GM18505 (cell line): ENCODE data around the gene ROR1.

Source experiments
- ATAC-seq: cut with Tn5 transposase; IDR thresholded peaks from one replicate; pipeline ENCODE4 v1.9.1; 2021; ENCODE audit not compliant: unreplicated experiment
- POLR2A ChIP-seq: IDR thresholded peaks from 4 replicates; pipeline ENCODE4 v1.6.1; 2011; ENCODE audit warnings: borderline replicate concordance; ENCODE audit not compliant: insufficient read depth, insufficient read length; ENCODE audit errors: extremely low read depth

Gene ROR1

DNA sequence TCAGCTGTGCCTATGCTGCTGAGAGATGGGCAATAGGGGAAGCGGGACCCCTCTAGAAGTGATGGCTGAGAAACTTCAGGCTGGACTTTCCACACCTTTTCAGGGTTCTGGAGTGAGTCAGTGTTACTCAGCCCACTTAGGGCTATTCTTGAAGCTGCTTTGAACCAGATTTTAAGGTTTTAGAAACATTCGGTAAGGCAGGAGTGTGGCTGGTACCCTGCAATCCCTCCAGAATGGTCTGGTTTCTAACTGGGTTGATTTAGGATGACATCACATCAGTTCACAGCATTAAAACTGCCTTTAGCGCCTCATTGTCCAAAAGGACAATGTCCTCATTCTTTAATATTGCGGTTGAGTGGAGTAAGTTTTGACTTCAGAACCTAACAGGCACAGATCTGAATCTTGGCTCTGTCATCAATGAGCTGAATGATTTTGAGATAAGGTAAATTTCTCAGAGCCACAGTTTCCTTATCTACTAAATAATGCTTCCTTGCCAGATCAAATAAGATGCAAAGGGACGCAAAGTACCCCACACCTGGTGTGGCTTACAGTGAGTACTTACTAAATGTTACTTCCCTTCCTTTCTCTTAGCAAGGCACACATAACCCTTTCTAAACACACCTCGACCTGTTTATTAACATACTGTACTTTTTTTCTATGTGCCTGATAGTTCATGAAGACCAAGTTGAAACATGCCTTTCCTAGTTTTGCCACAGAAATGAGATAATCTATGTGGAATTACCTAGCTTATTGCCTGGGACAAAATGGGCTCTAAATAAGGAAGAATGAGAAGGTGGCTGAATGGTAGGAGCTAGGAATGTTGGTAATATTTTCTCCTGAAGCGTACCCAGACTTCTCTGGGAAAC, 209.8 kb downstream of the ROR1 start:
- TF ChIP-seq POLR2A, result no peak
- ATAC-seq, result no peak

- no peak for TF ChIP-seq POLR2A
- no peak for ATAC-seq
Measured at GRCh38 chr1:63984257-63984929, 210.6 kb downstream of the ROR1 start.

- TF ChIP-seq POLR2A, result no peak
- no peak for ATAC-seq
Measured at GRCh38 chr1:63984930-63985290, 211.1 kb downstream of the ROR1 start.

GRCh38 chr1:63987014-63987627, 213.3 kb downstream of the ROR1 start:
- ATAC-seq, result no peak
- TF ChIP-seq POLR2A, result no peak

GRCh38 chr1:63987628-63988024, 213.8 kb downstream of the ROR1 start:
- TF ChIP-seq POLR2A, result no peak
- ATAC-seq, result no peak

- ATAC-seq, result no peak
- no peak for TF ChIP-seq POLR2A
Measured at GRCh38 chr1:63988941-63989340, 215.1 kb downstream of the ROR1 start.

- no peak for TF ChIP-seq POLR2A
Measured at GRCh38 chr1:63991685-63992084, 217.9 kb downstream of the ROR1 start.

DNA sequence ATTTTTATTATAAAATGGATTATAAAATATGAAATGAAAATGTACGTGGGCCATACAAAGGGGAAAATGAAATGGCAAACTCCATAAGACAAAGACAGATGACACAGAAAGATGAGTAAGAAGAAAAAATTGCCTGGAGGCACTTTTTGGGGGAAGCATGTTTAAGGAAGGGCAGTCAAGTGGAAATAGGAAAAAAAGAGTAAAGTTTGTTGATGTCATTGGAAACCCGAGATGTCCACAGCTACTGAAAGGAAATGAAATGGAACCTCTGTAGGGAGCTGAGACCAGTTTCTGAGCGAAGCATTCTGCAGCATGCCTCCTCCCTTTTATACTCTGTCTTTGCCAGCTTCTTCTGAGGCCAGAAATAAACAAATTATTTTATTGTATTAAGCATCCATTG, 226.2 kb downstream of the ROR1 start:
- TF ChIP-seq POLR2A, result no peak
- ATAC-seq, result no peak

More at GRCh38 chr1:63991685-63992084, 217.9 kb downstream of the ROR1 start:
- ATAC-seq, result no peak

DNA sequence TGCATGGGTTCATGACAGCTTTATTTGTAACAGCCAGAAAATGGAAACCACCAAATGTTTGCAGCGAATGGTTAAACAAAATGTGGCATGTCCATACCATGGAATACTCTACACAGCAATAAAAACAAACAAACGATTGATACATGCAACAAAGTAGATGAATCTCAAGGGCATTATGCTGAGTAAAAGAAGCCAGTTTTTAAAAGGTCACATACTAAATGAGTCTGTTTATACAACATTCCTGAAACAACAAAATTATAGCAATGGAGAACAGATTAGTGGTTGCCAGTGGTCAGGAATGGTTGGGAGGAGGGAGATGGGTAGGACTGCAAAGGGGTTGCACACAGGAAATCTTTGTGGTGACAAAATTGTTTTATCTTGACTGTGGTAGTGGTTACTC, 227.2 kb downstream of the ROR1 start:
- ATAC-seq, result no peak
- no peak for TF ChIP-seq POLR2A

- no peak for ATAC-seq
- TF ChIP-seq POLR2A, result no peak
Measured at GRCh38 chr1:64004451-64005025, 230.7 kb downstream of the ROR1 start.

- TF ChIP-seq POLR2A, result no peak
- no peak for ATAC-seq
Measured at GRCh38 chr1:64005801-64006200, 232.0 kb downstream of the ROR1 start.

DNA sequence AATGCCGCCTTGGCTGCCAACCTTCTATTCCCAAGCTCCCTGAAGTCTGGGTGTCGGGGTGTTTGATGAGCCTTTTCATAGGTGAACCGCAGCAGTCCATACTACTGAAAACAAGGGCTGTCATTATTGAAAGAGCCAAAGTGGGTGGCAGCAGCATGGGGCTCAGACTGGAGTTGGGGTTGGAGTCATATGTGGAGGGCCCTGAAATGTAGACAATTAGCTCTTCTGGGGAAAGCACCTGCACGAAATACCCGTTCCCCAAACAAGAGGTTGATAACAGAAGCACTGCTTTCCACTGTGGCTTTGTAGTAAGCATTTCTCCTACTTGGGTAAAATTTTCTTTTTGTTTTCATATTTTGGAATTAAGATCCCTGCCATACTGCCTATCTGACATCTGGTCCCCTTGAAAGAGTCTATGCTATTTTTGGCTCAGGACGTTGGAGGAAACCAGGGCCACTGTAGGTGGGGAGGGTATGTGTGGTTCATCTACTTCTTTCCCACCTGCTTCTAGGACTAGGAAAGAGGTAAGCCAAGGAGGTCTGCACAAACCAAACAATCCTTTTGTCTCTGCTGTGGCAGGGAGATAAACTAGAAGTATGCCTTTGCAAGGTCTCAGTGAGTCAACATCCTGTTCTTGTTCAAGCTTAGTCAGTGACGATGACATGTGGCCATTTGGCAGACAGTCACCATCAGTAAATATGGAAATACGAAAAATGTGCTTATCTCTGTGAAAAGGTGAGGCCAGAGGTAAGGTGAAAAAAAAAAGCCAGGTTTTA, 232.6 kb downstream of the ROR1 start:
- no peak for ATAC-seq

DNA sequence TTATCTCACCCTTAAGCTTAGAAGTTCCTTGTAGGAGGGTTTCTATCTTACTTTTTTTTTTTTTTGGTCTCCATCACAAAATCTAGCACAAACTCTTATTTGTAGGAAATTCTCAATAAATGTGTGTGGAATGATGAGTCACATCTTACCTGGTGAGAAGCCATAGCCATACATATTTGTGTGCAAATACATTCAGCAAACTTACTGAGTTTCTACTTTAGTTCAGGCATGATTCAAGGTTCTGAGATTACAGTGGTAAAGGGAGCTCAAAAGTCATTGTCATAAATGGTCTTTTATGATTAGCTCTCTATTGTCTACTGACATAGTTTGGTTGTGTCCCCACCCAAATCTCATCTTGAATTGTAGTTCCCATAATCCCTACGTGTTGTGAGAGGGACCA, 236.5 kb downstream of the ROR1 start:
- TF ChIP-seq POLR2A, result no peak
- ATAC-seq, result no peak

More for the DNA sequence above, 232.6 kb downstream of the ROR1 start:
- TF ChIP-seq POLR2A, result no peak
